H1 (cell line): ENCODE data around the gene NDUFB6. TPM values are rescaled to one million over a fixed set of nuclear protein-coding genes. Genes with fewer than 3 reads are reported as not detected.

ENCODE experiments used
- CTCF ChIA-PET: fragments of 300-600 bp; sonication (Branson Sonifier 250); formaldehyde crosslinking; loops from one replicate; lab custom pipeline; 2021; ENCODE audit not compliant: partially characterized antibody; lab: Charles Lee
- POLR2A ChIA-PET: fragments of 300-600 bp; sonication (Branson Sonifier 250); formaldehyde crosslinking; loops from one replicate; lab custom pipeline; 2021; ENCODE audit warnings: inconsistent platforms; ENCODE audit not compliant: partially characterized antibody; lab: Charles Lee
- DNase-seq, 2 experiments: peaks; one replicate each; pipeline versions ENCODE4 v3.0.0 to v3.0.0-alpha.2; 2010 to 2022; ENCODE audit warnings: low spot score in 2 of 2, low read depth in 1 of 2, mixed read lengths in 1 of 2
- FAIRE-seq: peaks from 2 replicates; lab custom pipeline; 2011; peaks lifted over from hg19 to GRCh38; lab: Jason Lieb, UNC
- H2AFZ ChIP-seq: 2 replicates; pipeline ENCODE4 v1.8.1; 2012; ENCODE audit warnings: low read length, inconsistent platforms
- H2AK5ac ChIP-seq: 2 replicates; pipeline ENCODE4 v1.6.1; 2013; ENCODE audit warnings: low read depth, low read length
- H2BK120ac ChIP-seq: replicated peaks from 2 replicates; pipeline ENCODE3; 2013; ENCODE audit warnings: low read depth, low read length, inconsistent platforms
- H2BK12ac ChIP-seq: 2 replicates; pipeline ENCODE4 v1.6.1; 2013; ENCODE audit warnings: low read depth, low read length
- H2BK15ac ChIP-seq: 2 replicates; pipeline ENCODE4 v1.6.1; 2013; ENCODE audit warnings: low read length
- H2BK20ac ChIP-seq: 2 replicates; pipeline ENCODE4 v1.6.1; 2013; ENCODE audit warnings: low read length
- H2BK5ac ChIP-seq: 2 replicates; pipeline ENCODE4 v1.6.1; 2013; ENCODE audit warnings: low read depth, low read length
- H3K14ac ChIP-seq: 2 replicates; pipeline ENCODE4 v1.6.1; 2013; ENCODE audit warnings: inconsistent platforms; ENCODE audit not compliant: insufficient read length
- H3K18ac ChIP-seq: 2 replicates; pipeline ENCODE4 v1.6.1; 2013; ENCODE audit warnings: low read length; ENCODE audit errors: extremely low read depth
- H3K23ac ChIP-seq: 2 replicates; pipeline ENCODE4 v1.6.1; 2013; ENCODE audit warnings: inconsistent platforms; ENCODE audit not compliant: insufficient read length
- H3K23me2 ChIP-seq: 2 replicates; pipeline ENCODE4 v1.6.1; 2013; ENCODE audit warnings: low read depth, low read length
- H3K27ac ChIP-seq: 2 replicates; pipeline ENCODE4 v1.6.1; 2011; ENCODE audit warnings: low read depth, low read length, inconsistent platforms
- H3K27me3 ChIP-seq, 4 experiments: replicated peaks in 1 of 4; 1 replicate in 1 of 4; 2 replicates in 3 of 4; pipeline versions ENCODE4 v1.6.1 to v1.8.1; 2011 to 2013; ENCODE audit warnings: low read length in 3 of 4, mild to moderate bottlenecking in 3 of 4, inconsistent platforms in 2 of 4, mixed read lengths in 2 of 4, moderate library complexity in 1 of 4; ENCODE audit not compliant: control insufficient read depth in 3 of 4, insufficient read depth in 3 of 4; ENCODE audit errors: extremely low read depth in 1 of 4
- H3K36me3 ChIP-seq, 4 experiments: 2 replicates each; pipeline versions ENCODE4 v1.6.1 to v1.8.1; 2011 to 2013; ENCODE audit warnings: mild to moderate bottlenecking in 4 of 4, low read length in 3 of 4, moderate library complexity in 2 of 4, control low read depth in 1 of 4, inconsistent platforms in 1 of 4; ENCODE audit not compliant: insufficient read depth in 4 of 4, control insufficient read depth in 2 of 4
- H3K4ac ChIP-seq: replicated peaks from 2 replicates; pipeline ENCODE3; 2013; ENCODE audit warnings: low read length, low read depth, mixed read lengths, inconsistent platforms; ENCODE audit not compliant: insufficient read length
- H3K4me1 ChIP-seq, 4 experiments: replicated peaks in 1 of 4; 1 replicate in 1 of 4; 2 replicates in 3 of 4; pipeline versions ENCODE4 v1.6.1 to v1.8.1; 2011 to 2013; ENCODE audit warnings: low read length in 3 of 4, inconsistent platforms in 2 of 4, mixed read lengths in 1 of 4; ENCODE audit not compliant: insufficient read depth in 4 of 4, control insufficient read depth in 3 of 4
- H3K4me2 ChIP-seq, 2 experiments: 2 replicates each; pipeline versions ENCODE4 v1.6.1 to v1.8.1; 2011 to 2013; ENCODE audit warnings: low read depth in 2 of 2, low read length in 2 of 2, control low read depth in 1 of 2, inconsistent platforms in 1 of 2, mild to moderate bottlenecking in 1 of 2; ENCODE audit not compliant: insufficient read depth in 1 of 2
- H3K4me3 ChIP-seq, 4 experiments: fragments of 200-600, 300-600 bp in 1 of 4; sonication (generic), shearing (Covaris generic), sonication (Bioruptor Twin) in 1 of 4; 2 replicates each; pipeline versions ENCODE4 v1.5.1 to v1.8.1; 2011 to 2016; ENCODE audit warnings: low read length in 4 of 4, low read depth in 3 of 4, control low read depth in 2 of 4, inconsistent platforms in 2 of 4, mild to moderate bottlenecking in 2 of 4, mixed read lengths in 1 of 4, moderate library complexity in 1 of 4; ENCODE audit not compliant: insufficient read depth in 2 of 4; ENCODE audit errors: extremely low read depth in 1 of 4
- H3K56ac ChIP-seq: replicated peaks from 2 replicates; pipeline ENCODE3; 2013; ENCODE audit warnings: low read depth, mild to moderate bottlenecking, mixed read lengths, low read length, inconsistent platforms; ENCODE audit not compliant: insufficient read length
- H3K79me1 ChIP-seq: 2 replicates; pipeline ENCODE4 v1.6.1; 2013; ENCODE audit warnings: low read depth, low read length, control low read depth
- H3K79me2 ChIP-seq, 2 experiments: 2 replicates each; pipeline versions ENCODE4 v1.6.1 to v1.8.1; 2012 to 2013; ENCODE audit warnings: low read length in 2 of 2, mild to moderate bottlenecking in 2 of 2, inconsistent platforms in 1 of 2; ENCODE audit not compliant: insufficient read depth in 2 of 2, control insufficient read depth in 1 of 2
- H3K9ac ChIP-seq, 4 experiments: replicated peaks in 1 of 4; 1 replicate in 1 of 4; 2 replicates in 3 of 4; pipeline versions ENCODE4 v1.6.1 to v1.8.1; 2011 to 2013; ENCODE audit warnings: low read depth in 3 of 4, low read length in 3 of 4, control low read depth in 2 of 4, mild to moderate bottlenecking in 2 of 4, moderate library complexity in 2 of 4, inconsistent platforms in 1 of 4; ENCODE audit errors: extremely low read depth in 1 of 4
- H3K9me3 ChIP-seq, 2 experiments: 2 replicates each; pipeline versions ENCODE4 v1.6.1 to v1.8.1; 2012 to 2013; ENCODE audit warnings: mild to moderate bottlenecking in 2 of 2, moderate library complexity in 2 of 2, control low read depth in 1 of 2, inconsistent platforms in 1 of 2, low read depth in 1 of 2, low read length in 1 of 2, mixed read lengths in 1 of 2; ENCODE audit not compliant: insufficient read depth in 2 of 2
- H4K20me1 ChIP-seq, 2 experiments: replicated peaks in 1 of 2; 2 replicates each; pipeline versions ENCODE3 to v1.8.1; 2011 to 2013; ENCODE audit warnings: inconsistent platforms in 2 of 2, low read length in 2 of 2, mild to moderate bottlenecking in 1 of 2; ENCODE audit not compliant: insufficient read depth in 2 of 2, control insufficient read depth in 1 of 2
- H4K5ac ChIP-seq: 2 replicates; pipeline ENCODE4 v1.6.1; 2013; ENCODE audit warnings: low read length, low read depth, mixed read lengths, inconsistent platforms; ENCODE audit not compliant: insufficient read length
- H4K8ac ChIP-seq: 2 replicates; pipeline ENCODE4 v1.8.0; 2013; ENCODE audit warnings: mild to moderate bottlenecking, moderate library complexity, low read length, inconsistent platforms; ENCODE audit not compliant: insufficient read depth; ENCODE audit errors: extremely low read depth
- H4K91ac ChIP-seq: replicated peaks from 2 replicates; pipeline ENCODE3; 2013; ENCODE audit warnings: low read length, mixed read lengths, inconsistent platforms; ENCODE audit not compliant: insufficient read length
- ATF3 ChIP-seq: IDR thresholded peaks from 2 replicates; pipeline ENCODE4 v1.6.1; 2011; ENCODE audit warnings: low read depth, mild to moderate bottlenecking, low read length; ENCODE audit not compliant: insufficient read depth
- KDM1A ChIP-seq: fragments of 200-600, 300-600 bp; sonication (generic); IDR thresholded peaks from 2 replicates; pipeline ENCODE4 v1.7.1; 2016; ENCODE audit warnings: mild to moderate bottlenecking, low read length, borderline replicate concordance
- TAF7 ChIP-seq: optimal IDR thresholded peaks from 2 replicates; pipeline ENCODE3; 2011; ENCODE audit warnings: low read depth, mild to moderate bottlenecking, inconsistent platforms, low read length, moderate library complexity, borderline replicate concordance
- WGBS, 2 experiments: shearing (Covaris generic) in 1 of 2; methylation state at CpG; one replicate each; pipeline versions ENCODE4 v1.1.6 to v1.1.7; 2013 to 2015; ENCODE audit warnings: low lambda C conversion rate in 2 of 2, mixed read lengths in 2 of 2, inconsistent platforms in 1 of 2, low coverage in 1 of 2, missing lambda C conversion rate in 1 of 2; ENCODE audit not compliant: insufficient replicate concordance in 2 of 2, insufficient coverage in 1 of 2, insufficient read length in 1 of 2; ENCODE audit errors: extremely low coverage in 1 of 2, missing lambda C conversion rate in 1 of 2; 5-methylcytosine and 5-hydroxymethylcytosine counted together
- polyA plus RNA-seq, 7 experiments: library from polyadenylated mRNA; depleted of rRNA in 3 of 7; stranded (reverse) in 5 of 7; unstranded in 2 of 7; fragments of >200 nt in 5 of 7; fragments of 200-250 nt in 2 of 7; gene quantifications; 1 replicate in 5 of 7; 2 replicates in 1 of 7; 4 replicates in 1 of 7; pipeline versions ENCODE4 v1.2.1 to v1.2.3, GENCODE V29; 2011 to 2013; ENCODE audit warnings: missing spikeins in 2 of 7, mixed read lengths in 2 of 7
- total RNA-seq: library from RNA; stranded (reverse); fragmentation: NEBNext Ultra II Directional; extraction: Animal tissue kit (Norgen Biotek cat#: 25700); gene quantifications from 2 replicates; pipeline ENCODE4 v1.2.1, GENCODE V29; 2021

The NDUFB6 gene
- total and polyA plus RNA-seq, 2 of the 8 experiments (the other 6 are each of a cell fraction or from before 2014, with no cell fraction given), result 55.8 to 61.4 TPM

GRCh38 chr9:32526707-32527048, 46.3 kb downstream of the NDUFB6 start:
- Histone ChIP-seq H3K56ac (no peak overlapping the region), H2AFZ (0 out of 2 replicates have a peak overlapping the region, but pooled peaks have one; percentile 26), H3K14ac (no peak overlapping the region), H3K23me2 (peaks cover 4% of the 10 kb centered on the region; the same call in 1 of the 2 replicates), H2BK5ac (no peak overlapping the region), H3K27me3 (no peaks in the 10 kb centered on the region), H2BK12ac (no peak overlapping the region), H3K4me2 (peak overlapping the region; percentile 78 to 83; a peak in 3 of 4 replicates), H4K5ac (no peak overlapping the region), H4K8ac (no peak overlapping the region), H3K18ac (no peak overlapping the region), H3K4ac (no peak overlapping the region), H2BK15ac (no peak overlapping the region), H3K36me3 (peaks cover 0 to 4% (median under 1%) of the 10 kb centered on the region in 4 experiments; a peak in 2 of 8 replicates), H2AK5ac (no peak overlapping the region), H3K27ac (no peak overlapping the region; the same call in 1 of the 2 replicates), H3K79me2 (0 out of 4 replicates have a peak, but pooled peaks cover 0 to 13% of the 10 kb centered on the region in 2 experiments), H3K9ac (peak overlapping the region in 1 of 4 experiments; percentile 14; a peak in 3 of 7 replicates), H2BK120ac (no peak overlapping the region), H4K91ac (no peak overlapping the region), H2BK20ac (no peak overlapping the region), H3K9me3 (no peaks in the 10 kb centered on the region), H3K79me1 (no peaks in the 10 kb centered on the region; the same call in 1 of the 2 replicates), H3K4me3 (peak overlapping the region; percentile 67 to 90 (median 82); a peak in 7 of 8 replicates), H3K23ac (no peak overlapping the region), H3K4me1 (peaks cover 0 to 5% (median 2%) of the 10 kb centered on the region in 4 experiments; a peak in 3 of 7 replicates), H4K20me1 (no peaks in the 10 kb centered on the region)
- CTCF ChIA-PET, result interaction anchor here (0.6 to 3.3 kb wide), 25 partner anchors 9 to 175 kb away, joined by 3 to 59 read pairs (median 6); partner anchors contain the start of genes ACO1 and NDUFB6
- FAIRE-seq (no peak), DNase-seq (no peak)
- 25% methylated on average over 2 of the region's 2 CpGs; no CpG with 5 or more reads in 1 of the 2 experiments for WGBS, 2 experiments
- POLR2A ChIA-PET, result interaction anchor here (0.7 to 2.4 kb wide), 11 partner anchors 9 to 499 kb away, joined by 3 to 10 read pairs (median 5); partner anchors contain the start of genes DNAJA1, NDUFB6, SMIM27 and TOPORS
- TF ChIP-seq KDM1A (no peak), ATF3 (no peak), TAF7 (no peak)
